CD8-positive, alpha-beta memory T cell (primary cell): Measurements from ENCODE around the gene MBOAT2. TPM values are rescaled to one million over a fixed set of nuclear protein-coding genes. Genes with fewer than 3 reads are reported as not detected.
"Not testable (repeated sequence)": the region's sequence is repeated elsewhere in the genome, so short reads cannot be mapped to it uniquely, and the experiment has no call there.

Experiments used
- CTCF ChIA-PET: fragments of 350-600 bp; sonication (Branson Sonifier 250); formaldehyde crosslinking; loops from one replicate; lab custom pipeline; 2021; ENCODE audit warnings: antibody characterized with exemption; lab: Charles Lee
- POLR2A ChIA-PET: fragments of 350-600 bp; sonication (Branson Sonifier 250); formaldehyde crosslinking; loops from one replicate; lab custom pipeline; 2021; ENCODE audit warnings: antibody characterized with exemption; lab: Charles Lee
- DNase-seq, 5 donors: peaks; one replicate each; pipeline versions ENCODE4 v3.0.0 to v3.0.0-alpha.2; 2020 to 2022; ENCODE audit warnings: mixed read lengths in 1 of 5
- H3K27ac ChIP-seq: one replicate; pipeline ENCODE4 v1.7.0; 2013; ENCODE audit warnings: low read depth, mild to moderate bottlenecking, low read length, moderate library complexity
- H3K27me3 ChIP-seq: 2 replicates; pipeline ENCODE4 v1.7.0; 2013; ENCODE audit warnings: low read length, mild to moderate bottlenecking; ENCODE audit not compliant: insufficient read depth, poor library complexity, severe bottlenecking
- H3K36me3 ChIP-seq: 2 replicates; pipeline ENCODE4 v1.7.0; 2013; ENCODE audit warnings: mild to moderate bottlenecking, low read length, moderate library complexity; ENCODE audit not compliant: insufficient read depth
- H3K4me1 ChIP-seq: 2 replicates; pipeline ENCODE4 v1.7.0; 2013; ENCODE audit warnings: mild to moderate bottlenecking, low read length, moderate library complexity; ENCODE audit not compliant: insufficient read depth
- H3K4me3 ChIP-seq: 2 replicates; pipeline ENCODE4 v1.7.0; 2013; ENCODE audit warnings: mild to moderate bottlenecking, low read length
- H3K9me3 ChIP-seq: 2 replicates; pipeline ENCODE4 v1.7.0; 2013; ENCODE audit warnings: mild to moderate bottlenecking, low read length
- H3K27ac Mint-ChIP-seq, 8 donors: one replicate each; pipeline ENCODE4 v1.8.0; 2020 to 2021; ENCODE audit warnings: mixed read lengths in 8 of 8, mild to moderate bottlenecking in 6 of 8, inconsistent platforms in 3 of 8, moderate library complexity in 3 of 8
- H3K27me3 Mint-ChIP-seq, 2 donors: one replicate each; pipeline ENCODE4 v1.8.0; 2020 to 2021; ENCODE audit warnings: mixed read lengths in 2 of 2, mild to moderate bottlenecking in 1 of 2, moderate library complexity in 1 of 2
- H3K36me3 Mint-ChIP-seq, 3 donors: one replicate each; pipeline ENCODE4 v1.8.0; 2020 to 2021; ENCODE audit warnings: mixed read lengths in 3 of 3, inconsistent platforms in 1 of 3, mild to moderate bottlenecking in 1 of 3
- H3K4me1 Mint-ChIP-seq, 3 donors: one replicate each; pipeline ENCODE4 v1.8.0; 2020 to 2021; ENCODE audit warnings: mixed read lengths in 3 of 3, inconsistent platforms in 1 of 3, mild to moderate bottlenecking in 1 of 3
- H3K4me3 Mint-ChIP-seq, 7 donors: one replicate each; pipeline ENCODE4 v1.8.0; 2020 to 2021; ENCODE audit warnings: mixed read lengths in 7 of 7, mild to moderate bottlenecking in 6 of 7, moderate library complexity in 4 of 7, inconsistent platforms in 2 of 7
- H3K9me3 Mint-ChIP-seq, 5 donors: one replicate each; pipeline ENCODE4 v1.8.0; 2020 to 2022; ENCODE audit warnings: mixed read lengths in 5 of 5, mild to moderate bottlenecking in 3 of 5, moderate library complexity in 2 of 5, inconsistent platforms in 1 of 5
- polyA plus RNA-seq: library from polyadenylated mRNA; unstranded; fragments of 300-500 nt; fragmentation: Illumina TruSeq; gene quantifications from one replicate; pipeline ENCODE4 v1.2.3, GENCODE V29; 2021
- total RNA-seq, 2 experiments: library from RNA; stranded (reverse); gene quantifications; one replicate each; pipeline ENCODE4 v1.2.3, GENCODE V29; 2021

Gene MBOAT2
- total and polyA plus RNA-seq, 3 experiments from 2014 or later, result 0.62 to 3.3 (median 3.2) TPM

- CTCF ChIA-PET, result no interaction called here
- Histone ChIP-seq H3K36me3 (no peaks in the 10 kb centered on the region), H3K4me3 (no peak overlapping the region), H3K4me1 (no peaks in the 10 kb centered on the region), H3K27ac (no peak overlapping the region), H3K27me3 (no peaks in the 10 kb centered on the region), H3K9me3 (no peaks in the 10 kb centered on the region)
- DNase-seq, result no peak
- Mint-ChIP-seq H3K4me1 (no peaks in the 10 kb centered on the region), H3K4me3 (no peak overlapping the region), H3K27ac (no peak overlapping the region), H3K36me3 (peaks cover 0 to 6% (median 0%) of the 10 kb centered on the region in 3 donors), H3K27me3 (peaks cover 5 to 22% of the 10 kb centered on the region in 2 donors), H3K9me3 (peaks cover 0 to 9% (median 6%) of the 10 kb centered on the region in 5 donors)
- POLR2A ChIA-PET, result no interaction called here
These were observed 87.5 kb downstream of the MBOAT2 start for GRCh38 chr2:8915941-8916340.

- Mint-ChIP-seq H3K36me3 (peaks cover 0 to 12% (median 0%) of the 10 kb centered on the region in 3 donors), H3K9me3 (peaks cover 5 to 15% (median 8%) of the 10 kb centered on the region in 5 donors), H3K27me3 (peaks cover 11 to 29% of the 10 kb centered on the region in 2 donors)
- H3K4me3 ChIP-seq, H3K4me1 Mint-ChIP-seq, CTCF ChIA-PET, H3K4me1 ChIP-seq, H3K27me3 ChIP-seq, H3K27ac ChIP-seq, H3K36me3 ChIP-seq, H3K9me3 ChIP-seq, DNase-seq, POLR2A ChIA-PET, H3K27ac Mint-ChIP-seq, H3K4me3 Mint-ChIP-seq: not testable (repeated sequence)
These were observed 89.7 kb downstream of the MBOAT2 start for GRCh38 chr2:8913767-8914166.

- Histone ChIP-seq H3K9me3 (no peaks in the 10 kb centered on the region), H3K27ac (no peak overlapping the region), H3K4me1 (no peaks in the 10 kb centered on the region), H3K36me3 (no peaks in the 10 kb centered on the region), H3K27me3 (no peaks in the 10 kb centered on the region), H3K4me3 (no peak overlapping the region)
- CTCF ChIA-PET, result no interaction called here
- Mint-ChIP-seq H3K4me3 (no peak overlapping the region), H3K36me3 (peaks cover 0 to 22% (median 0%) of the 10 kb centered on the region in 3 donors), H3K4me1 (no peaks in the 10 kb centered on the region), H3K9me3 (peaks cover 4 to 16% (median 9%) of the 10 kb centered on the region in 5 donors), H3K27ac (no peak overlapping the region), H3K27me3 (peaks cover 12 to 24% of the 10 kb centered on the region in 2 donors)
- no peak for DNase-seq
- POLR2A ChIA-PET, result no interaction called here
These were observed 95.7 kb downstream of the MBOAT2 start for GRCh38 chr2:8907764-8908288.

GRCh38 chr2:8903924-8904323 lies 99.6 kb downstream of the MBOAT2 start:
- H3K27me3 ChIP-seq, CTCF ChIA-PET, H3K27me3 Mint-ChIP-seq, H3K27ac ChIP-seq, H3K4me1 ChIP-seq, H3K4me3 ChIP-seq, H3K36me3 ChIP-seq, H3K4me1 Mint-ChIP-seq, POLR2A ChIA-PET, H3K36me3 Mint-ChIP-seq, H3K9me3 ChIP-seq, DNase-seq, H3K9me3 Mint-ChIP-seq, H3K4me3 Mint-ChIP-seq, H3K27ac Mint-ChIP-seq: not testable (repeated sequence)

- DNase-seq, H3K9me3 ChIP-seq, H3K27me3 Mint-ChIP-seq, POLR2A ChIA-PET, H3K4me3 ChIP-seq, H3K36me3 ChIP-seq, H3K27ac ChIP-seq, H3K9me3 Mint-ChIP-seq, H3K36me3 Mint-ChIP-seq, CTCF ChIA-PET, H3K27me3 ChIP-seq, H3K4me1 ChIP-seq, H3K4me1 Mint-ChIP-seq, H3K4me3 Mint-ChIP-seq, H3K27ac Mint-ChIP-seq: not testable (repeated sequence)
These were observed 100.7 kb downstream of the MBOAT2 start for GRCh38 chr2:8902757-8903156.

GRCh38 chr2:8897206-8897605 lies 106.3 kb downstream of the MBOAT2 start:
- H3K9me3 Mint-ChIP-seq, CTCF ChIA-PET: not testable (repeated sequence)

GRCh38 chr2:8896671-8897070 lies 106.8 kb downstream of the MBOAT2 start:
- POLR2A ChIA-PET, H3K4me3 Mint-ChIP-seq, H3K4me1 Mint-ChIP-seq, CTCF ChIA-PET, DNase-seq, H3K27ac Mint-ChIP-seq, H3K27me3 ChIP-seq, H3K4me1 ChIP-seq, H3K4me3 ChIP-seq, H3K36me3 Mint-ChIP-seq, H3K27ac ChIP-seq, H3K9me3 Mint-ChIP-seq, H3K27me3 Mint-ChIP-seq, H3K9me3 ChIP-seq, H3K36me3 ChIP-seq: not testable (repeated sequence)

More at GRCh38 chr2:8897206-8897605, 106.3 kb downstream of the MBOAT2 start:
- H3K27me3 Mint-ChIP-seq, POLR2A ChIA-PET, H3K9me3 ChIP-seq, H3K27ac ChIP-seq, H3K27me3 ChIP-seq, DNase-seq, H3K4me1 Mint-ChIP-seq, H3K4me1 ChIP-seq, H3K27ac Mint-ChIP-seq, H3K4me3 Mint-ChIP-seq, H3K36me3 Mint-ChIP-seq, H3K36me3 ChIP-seq, H3K4me3 ChIP-seq: not testable (repeated sequence)

GRCh38 chr2:8895087-8895912 lies 108.2 kb downstream of the MBOAT2 start:
- H3K27me3 ChIP-seq, H3K4me3 ChIP-seq, CTCF ChIA-PET, H3K27me3 Mint-ChIP-seq, DNase-seq, H3K36me3 Mint-ChIP-seq, POLR2A ChIA-PET, H3K27ac ChIP-seq, H3K36me3 ChIP-seq, H3K27ac Mint-ChIP-seq, H3K4me1 ChIP-seq, H3K9me3 ChIP-seq, H3K9me3 Mint-ChIP-seq, H3K4me1 Mint-ChIP-seq, H3K4me3 Mint-ChIP-seq: not testable (repeated sequence)
